HuH-7.5 (cell line): Measurements from ENCODE around the gene BBX.

ENCODE experiments used
- DNase-seq: peaks from one replicate; pipeline ENCODE4 v3.0.0; 2011; ENCODE audit warnings: low spot score

The BBX gene

GRCh38 chr3:107845380-107846278 lies 322.9 kb downstream of the BBX start:
- DNase-seq: no peak

DNA sequence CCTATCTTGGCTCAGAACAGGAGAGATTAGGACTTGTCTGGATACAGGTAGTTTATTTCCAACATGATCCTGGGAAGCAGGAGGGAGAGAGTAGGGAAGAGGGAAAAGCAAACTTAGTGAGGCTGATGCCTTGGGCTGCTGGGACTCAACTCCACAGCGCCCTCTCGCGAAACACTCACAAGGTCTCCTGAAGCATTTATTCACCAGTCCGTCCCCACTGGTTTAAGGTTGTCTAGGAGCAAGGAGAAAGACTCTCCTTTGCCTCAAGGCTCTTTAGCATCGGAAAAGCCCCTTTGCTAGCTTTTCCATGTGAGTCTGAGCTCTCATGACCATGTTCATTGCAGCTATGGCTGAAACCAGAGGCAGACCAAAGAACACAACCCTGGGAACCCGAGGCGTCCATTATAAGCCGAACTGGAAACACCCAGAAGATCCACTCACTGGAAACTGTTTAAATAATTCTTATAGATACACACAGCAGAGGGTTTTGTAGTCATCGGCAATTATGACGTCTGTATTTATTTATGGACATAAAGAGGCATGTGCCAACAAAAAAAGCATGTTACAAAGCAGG lies 323.6 kb downstream of the BBX start:
- peak; percentile 59 for DNase-seq

GRCh38 chr3:107847791-107848190 lies 325.0 kb downstream of the BBX start:
- no peak for DNase-seq

- no peak for DNase-seq
Measured at GRCh38 chr3:107848351-107848915, 325.7 kb downstream of the BBX start.

- no peak for DNase-seq
Measured at GRCh38 chr3:107850681-107851080, 327.9 kb downstream of the BBX start.

DNA sequence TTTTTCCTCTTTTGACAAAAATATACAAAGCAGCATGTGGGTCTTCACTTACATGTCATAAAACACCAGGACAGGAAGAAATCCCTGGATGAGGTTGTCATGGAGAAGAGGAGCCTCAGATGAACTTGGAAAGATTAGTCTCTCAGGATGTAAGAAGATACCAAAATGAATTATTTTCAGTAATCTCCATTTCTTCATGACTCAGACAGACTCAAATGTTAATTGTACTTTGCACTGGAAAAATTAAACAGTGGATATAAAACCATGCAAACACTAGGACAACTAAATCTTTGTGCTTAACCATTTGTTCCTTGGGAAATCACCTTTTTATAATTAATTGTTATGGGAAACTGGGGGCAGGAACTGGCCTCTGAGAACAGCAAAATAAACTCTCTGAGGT lies 331.1 kb downstream of the BBX start:
- DNase-seq: no peak

GRCh38 chr3:107854733-107855132 lies 332.0 kb downstream of the BBX start:
- no peak for DNase-seq

DNA sequence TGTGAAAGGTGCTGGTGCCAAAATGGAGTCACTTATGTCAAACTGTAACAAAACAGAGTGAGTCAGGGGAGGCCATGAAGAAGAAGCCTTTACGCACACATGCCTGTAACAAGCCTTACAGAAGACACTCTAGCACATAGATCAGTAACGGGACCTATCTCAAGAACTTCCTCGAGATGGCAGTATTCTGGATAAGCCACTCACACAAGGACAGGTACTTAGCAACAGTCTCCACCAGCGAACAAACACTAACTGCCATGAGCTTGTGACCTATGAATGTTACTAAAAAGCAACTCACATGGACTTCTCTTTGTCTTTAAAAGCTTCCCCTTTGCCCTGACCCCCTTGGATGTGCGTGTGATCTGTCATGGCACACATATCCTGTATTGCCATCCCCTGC lies 332.9 kb downstream of the BBX start:
- no peak for DNase-seq

DNA sequence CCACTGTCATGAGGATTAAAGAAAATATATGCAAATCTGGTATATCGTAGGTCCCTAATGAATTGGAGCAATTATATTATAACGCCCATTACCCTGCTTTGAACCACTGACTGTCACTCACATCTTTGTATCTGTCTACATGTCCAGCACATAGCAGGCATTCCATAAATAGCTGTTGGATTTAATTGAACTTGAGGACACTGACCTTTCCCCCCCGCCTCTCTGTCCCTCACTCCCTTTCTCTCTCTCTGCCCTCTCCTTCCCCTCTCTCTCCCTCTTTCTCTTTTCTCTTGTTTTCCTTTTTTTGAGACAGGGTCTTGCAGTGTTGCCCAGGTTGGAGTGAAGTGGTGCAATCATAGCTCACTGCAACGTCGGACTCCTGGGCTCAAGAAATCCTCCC lies 335.1 kb downstream of the BBX start:
- DNase-seq: no peak

GRCh38 chr3:107858876-107859275 lies 336.1 kb downstream of the BBX start:
- no peak for DNase-seq
